Esophagus muscularis mucosa (tissue), 4 donors: ENCODE results near the gene POLK. TPM values are rescaled to one million over a fixed set of nuclear protein-coding genes. Genes with fewer than 3 reads are reported as not detected.

Source experiments
- DNase-seq: peaks from one replicate; pipeline ENCODE4 v3.0.0-alpha.2; 2017; ENCODE audit errors: extremely low spot score
- H3K27ac ChIP-seq, 4 donors: fragments of 200-600 bp; sonication (generic); replicated peaks in 1 of 4; 1 replicate in 3 of 4; 2 replicates in 1 of 4; pipeline ENCODE4 v1.5.1; 2016 to 2019; ENCODE audit warnings: mild to moderate bottlenecking in 1 of 4
- H3K27me3 ChIP-seq, 4 donors: fragments of 200-600 bp; sonication (generic); one replicate each; pipeline versions ENCODE4 v1.5.1 to v1.6.0; 2016 to 2019
- H3K36me3 ChIP-seq, 4 donors: fragments of 200-600 bp; sonication (generic); one replicate each; pipeline ENCODE4 v1.5.1; 2016 to 2019
- H3K4me1 ChIP-seq, 4 donors: fragments of 200-600 bp; sonication (generic); one replicate each; pipeline ENCODE4 v1.5.1; 2016 to 2019
- H3K4me3 ChIP-seq, 4 donors: fragments of 200-600 bp; sonication (generic); 1 replicate in 2 of 4; 2 replicates in 2 of 4; pipeline ENCODE4 v1.5.1; 2016 to 2019; ENCODE audit warnings: mild to moderate bottlenecking in 4 of 4, moderate library complexity in 1 of 4
- H3K9me3 ChIP-seq, 4 donors: fragments of 200-600 bp; sonication (generic); 1 replicate in 3 of 4; 2 replicates in 1 of 4; pipeline ENCODE4 v1.5.1; 2016 to 2019
- EP300 ChIP-seq: sonication (generic); formaldehyde crosslinking; IDR thresholded peaks from one replicate; pipeline ENCODE4 v1.6.1; 2017; ENCODE audit warnings: antibody characterized with exemption
- POLR2A ChIP-seq: fragments of 450-650 bp; IDR thresholded peaks from one replicate; pipeline ENCODE4 v1.6.1; 2017; ENCODE audit warnings: antibody characterized with exemption, moderate library complexity, mild to moderate bottlenecking, low read depth
- POLR2AphosphoS5 ChIP-seq, 2 donors: sonication (generic); formaldehyde crosslinking; IDR thresholded peaks; one replicate each; pipeline ENCODE4 v1.6.1; 2017; ENCODE audit warnings: antibody characterized with exemption in 2 of 2
- WGBS: methylation state at CpG from one replicate; pipeline ENCODE4 v1.1.5; 2018; 5-methylcytosine and 5-hydroxymethylcytosine counted together
- intact Hi-C: fragments of 100-400 bp; cut with DNase I; formaldehyde crosslinking; loops from one replicate; pipeline ENCODE4 v1.15.1; 2023
- small RNA-seq, 3 donors: library from RNA; depleted of rRNA; stranded (forward); fragments of <200 nt; gene quantifications; one replicate each; pipeline ENCODE3, GENCODE V24; 2016
- total RNA-seq, 4 donors: library from RNA; depleted of rRNA; stranded (reverse); fragments of >200 nt; gene quantifications; one replicate each; pipeline versions ENCODE4 v1.1.0 to v1.2.1, GENCODE V29; 2016
- TF ChIP-seq, protein P1 (sequence below), 3 experiments: fragments of 200-600 bp in 2 of 3; fragments of 450-650 bp in 1 of 3; sonication (generic) in 2 of 3; IDR thresholded peaks; one replicate each; pipeline ENCODE4 v1.5.1; 2017 to 2019; ENCODE audit warnings: antibody characterized with exemption in 3 of 3, mild to moderate bottlenecking in 2 of 3, moderate library complexity in 1 of 3

The POLK gene
- total RNA-seq, 4 donors from 2014 or later, result 22.6 to 37.0 (median 32.3) TPM

DNA sequence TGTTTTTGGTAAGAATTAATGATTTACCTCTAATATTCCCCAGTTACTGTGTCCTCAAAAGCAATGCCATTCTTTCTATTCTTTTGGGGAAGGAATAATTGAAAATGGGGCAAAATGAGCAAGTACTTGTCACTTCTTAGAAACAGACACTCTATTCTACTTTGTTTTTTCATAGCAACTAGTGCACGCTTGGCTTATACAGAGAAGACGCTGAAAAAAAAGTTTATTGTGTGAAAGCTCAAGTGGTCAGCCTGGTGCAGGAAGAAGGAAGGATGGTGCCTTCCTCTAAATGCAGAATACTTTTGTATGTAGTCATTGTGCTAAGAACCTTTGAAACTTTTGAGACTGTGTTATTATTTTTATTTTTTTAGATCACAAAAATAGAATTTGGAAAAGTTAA lies 129.1 kb downstream of the POLK start:
- WGBS, result 69% methylated on average over 2 of the region's 2 CpGs
- Histone ChIP-seq H3K36me3 (no peaks in the 10 kb centered on the region), H3K4me3 (no peak overlapping the region), H3K27me3 (no peaks in the 10 kb centered on the region), H3K4me1 (no peaks in the 10 kb centered on the region), H3K27ac (no peak overlapping the region), H3K9me3 (peaks cover 0 to 3% (median 0%) of the 10 kb centered on the region in 4 donors)
- intact Hi-C loops, result no loop called here
- no peak for DNase-seq
- TF ChIP-seq POLR2AphosphoS5 (IDR thresholded peaks at IDR 0.05) (no peak), POLR2A (no peak), EP300 (no peak)
- TF ChIP-seq, protein P1, sequence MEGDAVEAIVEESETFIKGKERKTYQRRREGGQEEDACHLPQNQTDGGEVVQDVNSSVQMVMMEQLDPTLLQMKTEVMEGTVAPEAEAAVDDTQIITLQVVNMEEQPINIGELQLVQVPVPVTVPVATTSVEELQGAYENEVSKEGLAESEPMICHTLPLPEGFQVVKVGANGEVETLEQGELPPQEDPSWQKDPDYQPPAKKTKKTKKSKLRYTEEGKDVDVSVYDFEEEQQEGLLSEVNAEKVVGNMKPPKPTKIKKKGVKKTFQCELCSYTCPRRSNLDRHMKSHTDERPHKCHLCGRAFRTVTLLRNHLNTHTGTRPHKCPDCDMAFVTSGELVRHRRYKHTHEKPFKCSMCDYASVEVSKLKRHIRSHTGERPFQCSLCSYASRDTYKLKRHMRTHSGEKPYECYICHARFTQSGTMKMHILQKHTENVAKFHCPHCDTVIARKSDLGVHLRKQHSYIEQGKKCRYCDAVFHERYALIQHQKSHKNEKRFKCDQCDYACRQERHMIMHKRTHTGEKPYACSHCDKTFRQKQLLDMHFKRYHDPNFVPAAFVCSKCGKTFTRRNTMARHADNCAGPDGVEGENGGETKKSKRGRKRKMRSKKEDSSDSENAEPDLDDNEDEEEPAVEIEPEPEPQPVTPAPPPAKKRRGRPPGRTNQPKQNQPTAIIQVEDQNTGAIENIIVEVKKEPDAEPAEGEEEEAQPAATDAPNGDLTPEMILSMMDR (IDR thresholded peaks at IDR 0.05), result no peak

DNA sequence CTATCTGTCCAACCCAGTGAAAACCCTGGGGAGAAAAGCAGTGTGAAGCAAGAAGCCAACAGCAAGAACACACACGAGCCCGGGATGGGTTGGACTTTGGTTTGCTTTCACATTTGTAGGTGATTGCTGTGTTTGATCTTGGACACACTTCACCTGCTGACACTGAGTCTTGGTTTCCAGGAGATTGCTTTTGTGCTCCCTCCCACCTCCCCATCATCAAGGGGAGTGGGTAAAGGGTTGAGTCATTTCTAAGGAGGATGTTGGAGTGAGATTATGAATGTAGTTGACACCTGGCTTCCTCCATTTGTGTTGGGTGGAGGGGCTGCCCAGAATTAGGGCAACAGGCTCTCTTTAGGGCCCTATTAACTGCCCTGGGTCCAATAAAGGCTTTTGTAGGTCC lies 137.0 kb downstream of the POLK start:
- no peaks in the 10 kb centered on the region for H3K9me3 ChIP-seq
- no peak overlapping the region for H3K27ac ChIP-seq
- no peaks in the 10 kb centered on the region for H3K4me1 ChIP-seq
- no peak overlapping the region for H3K4me3 ChIP-seq
- no peaks in the 10 kb centered on the region for H3K27me3 ChIP-seq
- 94% methylated on average over 2 of the region's 2 CpGs for WGBS
- intact Hi-C loops, result no loop called here
- TF ChIP-seq POLR2AphosphoS5 (IDR thresholded peaks at IDR 0.05) (no peak), POLR2A (no peak), EP300 (no peak)
- TF ChIP-seq, protein P1 (IDR thresholded peaks at IDR 0.05), result no peak
- no peak for DNase-seq
- H3K36me3 ChIP-seq, result no peaks in the 10 kb centered on the region

Small RNA genes within 50 kb of the gene (small RNA-seq; reads per million reads assigned to genes)
- 0 reads per million in 3 donors for gene RNU7-175P

Other genes with a start within 250 kb of the POLK start
- 10 to 100 TPM in 2 of 4 donors, 1 to 10 TPM in 2; 9.6 to 17.4 (median 12.6) TPM for gene HMGCR, start 174.7 kb upstream of the POLK start, total RNA-seq
- 10 to 100 TPM; 28.5 to 45.3 (median 35.8) TPM for gene CERT1, start 262 bp upstream of the POLK start, total RNA-seq
- gene ANKDD1B, start 99.6 kb downstream of the POLK start, total RNA-seq, result under 1 TPM in 2 of 4 donors, not detected in 2; 0.33 to 0.83 TPM
- 10 to 100 TPM in 1 of 4 donors, 1 to 10 TPM in 3; 6.0 to 13.7 (median 8.0) TPM for gene POC5, start 205.5 kb downstream of the POLK start, total RNA-seq